Measurements from ENCODE around the gene ZNF132. TPM values are rescaled to one million over a fixed set of nuclear protein-coding genes. Genes with fewer than 3 reads are reported as not detected.

The ZNF132 gene
- total and polyA plus RNA-seq, 9 of the 15 experiments (the other 6 are each of a cell fraction or from before 2014, with no cell fraction given) = 0.03 to 0.42 (median 0.10) TPM; not detected in 5

- TF ChIP-seq IRF9 (tag; IDR thresholded peaks at IDR 0.05) (no peak), CEBPZ (IDR thresholded peaks at IDR 0.05; ENCODE audit: borderline replicate concordance, low read depth, low read length) (no peak), IFI16 (CRISPR knock-in tag; IDR thresholded peaks at IDR 0.05) (no peak), SNIP1 (IDR thresholded peaks at IDR 0.05; ENCODE audit: low read depth) (peak; percentile 74; the same call in 1 of the 2 replicates), TBP (optimal IDR thresholded peaks at IDR 0.05; ENCODE audit: low read depth, low read length) (peak; percentile 91), NCOA1 (IDR thresholded peaks at IDR 0.05; ENCODE audit: low read depth) (0 out of 2 replicates have a peak, but pooled peaks have one; percentile 18), KLF10 (CRISPR knock-in tag; IDR thresholded peaks at IDR 0.05) (no peak), TSHZ1 (CRISPR knock-in tag; IDR thresholded peaks at IDR 0.05) (no peak), ZBTB11 (CRISPR knock-in tag; IDR thresholded peaks at IDR 0.05) (peak in 1 of 3 experiments; percentile 62; a peak in 2 of 6 replicates), ELF1 (tag; IDR thresholded peaks at IDR 0.05) (peak; percentile 27; the same call in 1 of the 2 replicates), ESRRA (IDR thresholded peaks at IDR 0.05; ENCODE audit: borderline replicate concordance, low read depth) (peak; percentile 81; the same call in 1 of the 2 replicates), TEAD4 (IDR thresholded peaks at IDR 0.05; ENCODE audit: low read length) (peak; percentile 22; the same call in 1 of the 2 replicates), TEAD4 (CRISPR knock-in tag; IDR thresholded peaks at IDR 0.05; ENCODE audit: borderline replicate concordance) (no peak)
Measured at GRCh38 chr19:58408152-58409009, 31.6 kb downstream of the ZNF132 start, which contains the start of gene ZNF584 (continued).

All from K562 (cell line).